Fibroblast of skin of back (primary cell): ENCODE data around the gene TRPC4.
A peak's percentile ranks its signal among the peaks of the same experiment; 100 is the strongest.
"Not testable (repeated sequence)": the region's sequence is repeated elsewhere in the genome, so short reads cannot be mapped to it uniquely, and the experiment has no call there.

Experiments used
- DNase-seq: peaks from one replicate; pipeline ENCODE4 v3.0.0-alpha.2; 2013

Gene TRPC4

DNA sequence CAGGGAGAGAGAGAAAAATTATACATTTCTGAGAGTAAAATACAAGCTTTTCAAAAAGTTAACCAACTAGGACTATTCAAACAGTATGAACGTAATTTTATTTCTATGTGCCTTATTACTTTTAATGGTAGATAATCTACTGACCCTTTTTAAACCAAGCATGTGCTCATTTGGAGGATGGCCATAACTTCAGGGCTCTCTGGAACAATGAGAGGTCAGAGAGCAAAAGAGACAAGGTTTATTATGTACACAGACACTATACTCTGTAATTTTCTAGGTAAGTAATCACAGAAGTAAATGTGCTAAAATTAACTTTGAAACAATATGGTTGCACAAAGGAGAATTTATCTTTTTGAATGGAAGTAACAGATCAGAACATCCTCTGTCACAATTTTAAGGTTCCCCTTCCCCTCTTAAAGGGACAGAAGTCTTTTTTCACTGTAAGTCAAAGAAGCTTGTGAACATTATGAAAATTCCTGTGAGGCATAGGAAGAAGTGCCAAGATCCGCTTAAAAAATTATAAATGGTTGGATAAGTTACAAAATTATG, 272.0 kb downstream of the TRPC4 start:
- peak; percentile 22 for DNase-seq

- no peak for DNase-seq
Measured at GRCh38 chr13:37596805-37597204, 272.8 kb downstream of the TRPC4 start.

GRCh38 chr13:37595162-37595561, 274.4 kb downstream of the TRPC4 start:
- DNase-seq: peak; percentile 45

GRCh38 chr13:37594550-37594949, 275.0 kb downstream of the TRPC4 start:
- no peak for DNase-seq

GRCh38 chr13:37589381-37589780, 280.2 kb downstream of the TRPC4 start:
- not testable (repeated sequence) for DNase-seq

GRCh38 chr13:37587236-37587635, 282.3 kb downstream of the TRPC4 start:
- DNase-seq: no peak
